Measurements from ENCODE around the gene TTYH3. TPM values are rescaled to one million over a fixed set of nuclear protein-coding genes. Genes with fewer than 3 reads are reported as not detected.

The TTYH3 gene
- total RNA-seq, 1 donor from 2014 or later: 25.4 TPM

DNA sequence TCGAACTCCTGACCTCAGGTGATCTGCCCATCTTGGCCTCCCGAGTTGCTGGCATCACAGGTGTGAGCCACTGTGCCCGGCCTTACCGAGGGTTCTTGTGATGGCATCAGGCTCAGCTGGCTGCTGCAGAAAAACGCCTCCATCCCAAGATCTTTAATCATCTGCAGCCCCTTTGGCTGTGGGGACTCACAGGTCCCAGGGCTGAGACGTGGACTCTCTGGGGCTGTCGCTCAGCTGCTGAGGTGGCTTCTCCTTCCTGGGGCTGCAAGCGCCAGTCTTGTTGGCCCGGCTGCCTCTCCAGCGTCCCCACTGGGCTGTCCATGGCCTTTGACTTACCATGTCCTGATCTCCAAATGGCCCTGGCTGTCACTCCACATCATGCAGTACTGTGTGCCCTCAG lies 76.3 kb downstream of the TTYH3 start:
- Mint-ChIP-seq H3K27ac (no peak overlapping the region), H3K4me3 (no peak overlapping the region), H3K9me3 (no peaks in the 10 kb centered on the region), H3K36me3 (ENCODE audit: low read depth) (peaks cover 3% of the 10 kb centered on the region), H3K27me3 (no peaks in the 10 kb centered on the region), H3K4me1 (peaks cover 29% of the 10 kb centered on the region)
- DNase-seq (no peak), ATAC-seq (ENCODE audit: low read depth) (no peak)
- intact Hi-C loops (cut with micrococcal nuclease): loop anchor here (2.0 kb wide), 1 partner anchor 99 kb away; no protein-coding TSS in a partner anchor
- ChIA-PET POLR2A (interaction anchor here (2.4 to 4.0 kb wide), 5 partner anchors 9 to 197 kb away, joined by 14 to 118 read pairs (median 22); no protein-coding TSS in a partner anchor), CTCF (interaction anchor here (3.1 to 3.3 kb wide), 3 partner anchors 9 to 36 kb away, joined by 31 to 66 read pairs (median 43); no protein-coding TSS in a partner anchor)
- TF ChIP-seq, protein P1, sequence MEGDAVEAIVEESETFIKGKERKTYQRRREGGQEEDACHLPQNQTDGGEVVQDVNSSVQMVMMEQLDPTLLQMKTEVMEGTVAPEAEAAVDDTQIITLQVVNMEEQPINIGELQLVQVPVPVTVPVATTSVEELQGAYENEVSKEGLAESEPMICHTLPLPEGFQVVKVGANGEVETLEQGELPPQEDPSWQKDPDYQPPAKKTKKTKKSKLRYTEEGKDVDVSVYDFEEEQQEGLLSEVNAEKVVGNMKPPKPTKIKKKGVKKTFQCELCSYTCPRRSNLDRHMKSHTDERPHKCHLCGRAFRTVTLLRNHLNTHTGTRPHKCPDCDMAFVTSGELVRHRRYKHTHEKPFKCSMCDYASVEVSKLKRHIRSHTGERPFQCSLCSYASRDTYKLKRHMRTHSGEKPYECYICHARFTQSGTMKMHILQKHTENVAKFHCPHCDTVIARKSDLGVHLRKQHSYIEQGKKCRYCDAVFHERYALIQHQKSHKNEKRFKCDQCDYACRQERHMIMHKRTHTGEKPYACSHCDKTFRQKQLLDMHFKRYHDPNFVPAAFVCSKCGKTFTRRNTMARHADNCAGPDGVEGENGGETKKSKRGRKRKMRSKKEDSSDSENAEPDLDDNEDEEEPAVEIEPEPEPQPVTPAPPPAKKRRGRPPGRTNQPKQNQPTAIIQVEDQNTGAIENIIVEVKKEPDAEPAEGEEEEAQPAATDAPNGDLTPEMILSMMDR (IDR thresholded peaks at IDR 0.05): no peak

- Mint-ChIP-seq H3K27ac (peak overlapping the region; percentile 56), H3K4me3 (peak overlapping the region; percentile 88), H3K4me1 (peaks cover 31% of the 10 kb centered on the region), H3K9me3 (no peaks in the 10 kb centered on the region), H3K36me3 (ENCODE audit: low read depth) (peaks cover 7% of the 10 kb centered on the region), H3K27me3 (no peaks in the 10 kb centered on the region)
- ChIA-PET POLR2A (interaction anchor here (0.6 to 4.0 kb wide), 24 partner anchors 9 to 302 kb away, joined by 3 to 118 read pairs (median 10); no protein-coding TSS in a partner anchor), CTCF (interaction anchor here (0.7 to 3.3 kb wide), 22 partner anchors 10 to 302 kb away, joined by 3 to 66 read pairs (median 8); no protein-coding TSS in a partner anchor)
- ATAC-seq (ENCODE audit: low read depth) (no peak), DNase-seq (no peak)
- intact Hi-C loops (cut with micrococcal nuclease): loop anchor here (1.0 to 2.0 kb wide), 7 partner anchors 9 to 257 kb away; no protein-coding TSS in a partner anchor
- TF ChIP-seq, protein P1 (IDR thresholded peaks at IDR 0.05): no peak
Measured at GRCh38 chr7:2708547-2709310, 76.9 kb downstream of the TTYH3 start.

GRCh38 chr7:2709553-2710285 lies 77.9 kb downstream of the TTYH3 start:
- Mint-ChIP-seq H3K9me3 (no peaks in the 10 kb centered on the region), H3K4me1 (peaks cover 41% of the 10 kb centered on the region), H3K27ac (peak overlapping the region; percentile 94), H3K4me3 (peak overlapping the region; percentile 88), H3K27me3 (no peaks in the 10 kb centered on the region), H3K36me3 (ENCODE audit: low read depth) (peaks cover 10% of the 10 kb centered on the region)
- intact Hi-C loops (cut with micrococcal nuclease): loop anchor here (1.0 to 2.0 kb wide), 8 partner anchors 10 to 258 kb away; partner anchors contain the start of gene TTYH3
- TF ChIP-seq, protein P1 (IDR thresholded peaks at IDR 0.05): peak; percentile 75
- ChIA-PET CTCF (interaction anchor here (0.7 to 3.3 kb wide), 33 partner anchors 10 to 445 kb away, joined by 3 to 66 read pairs (median 5); no protein-coding TSS in a partner anchor), POLR2A (interaction anchor here (0.6 to 4.0 kb wide), 47 partner anchors 9 to 1139 kb away, joined by 3 to 118 read pairs (median 6); partner anchors contain the start of genes AMZ1, BRAT1, PSMG3 and TTYH3)
- peak; percentile 81 for DNase-seq
- peak; percentile 79 for ATAC-seq (ENCODE audit: low read depth)

- TF ChIP-seq, protein P1 (IDR thresholded peaks at IDR 0.05): no peak
- CTCF ChIA-PET: interaction anchor here (0.8 to 3.3 kb wide), 32 partner anchors 9 to 444 kb away, joined by 3 to 66 read pairs (median 5); no protein-coding TSS in a partner anchor
- H3K4me1 Mint-ChIP-seq: peaks cover 47% of the 10 kb centered on the region
- intact Hi-C loops (cut with micrococcal nuclease): loop anchor here (2.0 kb wide), 1 partner anchor 79 kb away; the partner anchor contains the start of gene TTYH3
- POLR2A ChIA-PET: interaction anchor here (0.6 to 4.0 kb wide), 45 partner anchors 9 to 1140 kb away, joined by 3 to 118 read pairs (median 6); partner anchors contain the start of genes AMZ1, BRAT1, PSMG3 and TTYH3
- H3K4me3 Mint-ChIP-seq: peak overlapping the region; percentile 88
- ATAC-seq (ENCODE audit: low read depth): peak; percentile 74
- H3K27ac Mint-ChIP-seq: peak overlapping the region; percentile 94
- H3K9me3 Mint-ChIP-seq: no peaks in the 10 kb centered on the region
- H3K36me3 Mint-ChIP-seq (ENCODE audit: low read depth): peaks cover 13% of the 10 kb centered on the region
- no peaks in the 10 kb centered on the region for H3K27me3 Mint-ChIP-seq
- peak; percentile 66 for DNase-seq
Measured at GRCh38 chr7:2710286-2710655, 78.5 kb downstream of the TTYH3 start.

Measured in activated B cell treated with CpG ODN at 0.5 μM for 24 hours (primary cell).